Hematopoietic multipotent progenitor cell treated with erythropoietin and hydrocortisone succinate and interleukin-3 and kit ligand, for 17 days (in vitro differentiated cells): ENCODE results near the gene DENND2C.

ENCODE experiments used
- DNase-seq: peaks from one replicate; pipeline ENCODE4 v3.0.0-alpha.2; 2015; ENCODE audit warnings: low spot score

DENND2C gene

DNA sequence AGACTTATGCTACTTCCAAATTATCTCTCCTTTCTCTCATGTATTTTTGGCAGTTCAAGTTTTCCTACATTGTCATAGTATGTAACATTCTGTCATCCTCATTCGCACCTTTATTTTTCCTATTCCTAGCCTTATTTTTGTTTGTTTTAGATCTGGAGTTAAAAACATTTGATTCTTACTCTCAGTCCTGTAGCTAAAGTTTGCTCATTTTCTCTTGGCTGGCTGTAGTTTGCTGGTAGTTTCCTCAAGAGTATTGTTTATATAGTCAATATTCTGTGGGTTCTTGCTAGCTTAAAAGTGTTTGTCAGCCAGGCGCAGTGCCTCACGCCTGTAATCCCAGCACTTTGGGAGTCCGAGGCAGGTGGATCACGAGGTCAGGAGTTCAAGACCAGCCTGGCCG, 129.0 kb downstream of the DENND2C start:
- no peak for DNase-seq

DNA sequence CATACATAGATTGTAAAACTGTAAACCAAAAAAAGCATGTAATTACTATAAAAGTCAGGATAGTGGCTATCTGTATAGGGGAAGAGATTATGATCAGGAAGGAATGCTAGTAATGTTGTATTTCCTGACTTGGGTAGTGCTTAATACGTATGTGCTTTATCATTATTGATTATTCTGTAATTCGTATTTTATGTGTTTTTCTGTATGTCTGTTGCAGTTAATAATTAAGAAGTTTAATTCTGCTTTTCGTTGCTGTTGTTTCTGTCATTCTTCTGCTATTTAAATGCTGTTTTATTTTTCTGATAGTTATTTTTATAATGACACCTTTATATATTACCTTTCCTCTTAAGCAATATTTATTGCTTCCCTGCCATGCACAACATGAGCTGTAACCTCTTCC, 129.6 kb downstream of the DENND2C start:
- DNase-seq = no peak

- DNase-seq = no peak
Observed at GRCh38 chr1:114536043-114536442, 133.8 kb downstream of the DENND2C start.

GRCh38 chr1:114535401-114535800, 134.4 kb downstream of the DENND2C start:
- DNase-seq = no peak
